ENCODE data around the gene GDF10. TPM values are rescaled to one million over a fixed set of nuclear protein-coding genes. Genes with fewer than 3 reads are reported as not detected.

The GDF10 gene
- total RNA-seq, 1 experiment from 2014 or later, result 0.20 TPM

GRCh38 chr10:47339186-47339735, 39.3 kb downstream of the GDF10 start:
- no peaks in the 10 kb centered on the region for H3K36me3 Mint-ChIP-seq (ENCODE audit: insufficient read depth in 1 of 3, low read depth in 3 of 3)
- H3K27ac ChIP-seq (ENCODE audit: insufficient read length, low read depth, low read length), result no peak overlapping the region
- no peaks in the 10 kb centered on the region; the same call in 1 of the 2 replicates for H3K4me1 ChIP-seq (ENCODE audit: insufficient read depth, low read length)
- no peak for DNase-seq
- no peak overlapping the region for H3K9ac ChIP-seq (ENCODE audit: extremely low read depth, insufficient read length, low read length)
- H3K4me2 ChIP-seq (ENCODE audit: insufficient read depth, insufficient read length, low read length), result no peak overlapping the region
- H3T11ph ChIP-seq (ENCODE audit: low read length), result no peak overlapping the region
- no peak overlapping the region for H3K56ac ChIP-seq (ENCODE audit: insufficient read length, low read depth, low read length)
- no peaks in the 10 kb centered on the region for H3K27me3 ChIP-seq (ENCODE audit: insufficient read depth, low read length)
- no peak overlapping the region for H2BK5ac ChIP-seq (ENCODE audit: insufficient read length, low read length)
- H4K20me1 ChIP-seq (ENCODE audit: control insufficient read depth, insufficient read depth, insufficient read length), result no peaks in the 10 kb centered on the region
- H2AFZ ChIP-seq (ENCODE audit: low read length), result no peak overlapping the region
- H3K9me3 Mint-ChIP-seq, result no peaks in the 10 kb centered on the region
- no peak overlapping the region for H3K23ac ChIP-seq (ENCODE audit: insufficient read length, low read depth, low read length)
- H3K18ac ChIP-seq (ENCODE audit: insufficient read length, low read depth, low read length), result no peak overlapping the region
- no peaks in the 10 kb centered on the region for H3K27me3 Mint-ChIP-seq (ENCODE audit: low read depth)
- no peak overlapping the region for H3K27ac Mint-ChIP-seq
- H3K4me3 Mint-ChIP-seq, result no peak overlapping the region
- H3K79me2 ChIP-seq (ENCODE audit: insufficient read depth, low read length), result no peaks in the 10 kb centered on the region
- H2AK5ac ChIP-seq (ENCODE audit: insufficient read length, low read length), result no peak overlapping the region
- no peaks in the 10 kb centered on the region for H3K23me2 ChIP-seq (ENCODE audit: insufficient read length, low read depth, low read length, poor library complexity, severe bottlenecking)
- H4K8ac ChIP-seq (replicated peaks; ENCODE audit: insufficient read length, low read depth, low read length), result no peak overlapping the region
- no peak overlapping the region for H2BK15ac ChIP-seq (ENCODE audit: low read depth, low read length)
- H2BK120ac ChIP-seq (ENCODE audit: low read depth, low read length, poor library complexity, severe bottlenecking), result no peak overlapping the region
- no peak overlapping the region for H3K4ac ChIP-seq (ENCODE audit: low read depth, low read length)
- no peaks in the 10 kb centered on the region for H3K79me1 ChIP-seq (ENCODE audit: insufficient read depth, low read depth, low read length, poor library complexity, severe bottlenecking)
- H4K91ac ChIP-seq (ENCODE audit: insufficient read length, low read depth, low read length), result no peak overlapping the region
- H4K5ac ChIP-seq (ENCODE audit: insufficient read length, low read depth, low read length), result no peak overlapping the region
- no peak overlapping the region for H2BK12ac ChIP-seq (ENCODE audit: insufficient read length, low read depth, low read length)
- no CpG with 5 or more reads among the region's 8 CpGs for whole genome bisulfite sequencing (ENCODE audit: extremely low coverage, insufficient read length, low lambda C conversion rate)
- H2BK20ac ChIP-seq (ENCODE audit: low read depth, low read length, poor library complexity, severe bottlenecking), result no peak overlapping the region
- H3K14ac ChIP-seq (ENCODE audit: insufficient read depth, low read length), result no peak overlapping the region
- TF ChIP-seq, protein P1, sequence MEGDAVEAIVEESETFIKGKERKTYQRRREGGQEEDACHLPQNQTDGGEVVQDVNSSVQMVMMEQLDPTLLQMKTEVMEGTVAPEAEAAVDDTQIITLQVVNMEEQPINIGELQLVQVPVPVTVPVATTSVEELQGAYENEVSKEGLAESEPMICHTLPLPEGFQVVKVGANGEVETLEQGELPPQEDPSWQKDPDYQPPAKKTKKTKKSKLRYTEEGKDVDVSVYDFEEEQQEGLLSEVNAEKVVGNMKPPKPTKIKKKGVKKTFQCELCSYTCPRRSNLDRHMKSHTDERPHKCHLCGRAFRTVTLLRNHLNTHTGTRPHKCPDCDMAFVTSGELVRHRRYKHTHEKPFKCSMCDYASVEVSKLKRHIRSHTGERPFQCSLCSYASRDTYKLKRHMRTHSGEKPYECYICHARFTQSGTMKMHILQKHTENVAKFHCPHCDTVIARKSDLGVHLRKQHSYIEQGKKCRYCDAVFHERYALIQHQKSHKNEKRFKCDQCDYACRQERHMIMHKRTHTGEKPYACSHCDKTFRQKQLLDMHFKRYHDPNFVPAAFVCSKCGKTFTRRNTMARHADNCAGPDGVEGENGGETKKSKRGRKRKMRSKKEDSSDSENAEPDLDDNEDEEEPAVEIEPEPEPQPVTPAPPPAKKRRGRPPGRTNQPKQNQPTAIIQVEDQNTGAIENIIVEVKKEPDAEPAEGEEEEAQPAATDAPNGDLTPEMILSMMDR (conservative IDR thresholded peaks at IDR 0.05), result no peak
- no peaks in the 10 kb centered on the region for H3K9me3 ChIP-seq (ENCODE audit: control insufficient read depth, low read depth, low read length)
- peaks cover 14 to 15% of the 10 kb centered on the region in 2 experiments for H3K4me1 Mint-ChIP-seq
